Right atrium auricular region (tissue), 2 donors: Measurements from ENCODE around the gene CELSR1. TPM values are rescaled to one million over a fixed set of nuclear protein-coding genes. Genes with fewer than 3 reads are reported as not detected.

ENCODE experiments used
- DNase-seq: peaks from one replicate; pipeline ENCODE4 v3.0.0-alpha.2; 2019; ENCODE audit warnings: low spot score
- H3K27ac ChIP-seq, 2 donors: fragments of 200-600 bp; sonication (generic); 1 replicate in 1 of 2; 2 replicates in 1 of 2; pipeline ENCODE4 v1.5.1; 2016 to 2019
- H3K27me3 ChIP-seq, 2 donors: fragments of 200-600 bp; sonication (generic); one replicate each; pipeline versions ENCODE4 v1.5.1 to v1.6.0; 2017 to 2019
- H3K36me3 ChIP-seq: fragments of 200-600 bp; sonication (generic); one replicate; pipeline ENCODE4 v1.5.1; 2016
- H3K4me1 ChIP-seq, 2 donors: fragments of 200-600 bp; sonication (generic); one replicate each; pipeline versions ENCODE4 v1.5.1 to v1.6.0; 2017 to 2019
- H3K4me3 ChIP-seq, 2 donors: fragments of 200-600 bp; sonication (generic); 1 replicate in 1 of 2; 2 replicates in 1 of 2; pipeline ENCODE4 v1.5.1; 2017 to 2019; ENCODE audit warnings: mild to moderate bottlenecking in 1 of 2, moderate library complexity in 1 of 2
- H3K9me3 ChIP-seq, 2 donors: fragments of 200-600 bp; sonication (generic); one replicate each; pipeline ENCODE4 v1.5.1; 2019
- total RNA-seq, 2 donors: library from RNA; depleted of rRNA; stranded (reverse); fragments of >200 nt; gene quantifications; one replicate each; pipeline ENCODE4 v1.1.0, GENCODE V29; 2016
- TF ChIP-seq, protein P1 (sequence below), 2 donors: fragments of 200-600 bp; sonication (generic); IDR thresholded peaks; one replicate each; pipeline ENCODE4 v1.5.1; 2019; ENCODE audit warnings: antibody characterized with exemption in 2 of 2

The CELSR1 gene
- total RNA-seq, 2 donors from 2014 or later: 7.1 to 9.6 TPM

DNA sequence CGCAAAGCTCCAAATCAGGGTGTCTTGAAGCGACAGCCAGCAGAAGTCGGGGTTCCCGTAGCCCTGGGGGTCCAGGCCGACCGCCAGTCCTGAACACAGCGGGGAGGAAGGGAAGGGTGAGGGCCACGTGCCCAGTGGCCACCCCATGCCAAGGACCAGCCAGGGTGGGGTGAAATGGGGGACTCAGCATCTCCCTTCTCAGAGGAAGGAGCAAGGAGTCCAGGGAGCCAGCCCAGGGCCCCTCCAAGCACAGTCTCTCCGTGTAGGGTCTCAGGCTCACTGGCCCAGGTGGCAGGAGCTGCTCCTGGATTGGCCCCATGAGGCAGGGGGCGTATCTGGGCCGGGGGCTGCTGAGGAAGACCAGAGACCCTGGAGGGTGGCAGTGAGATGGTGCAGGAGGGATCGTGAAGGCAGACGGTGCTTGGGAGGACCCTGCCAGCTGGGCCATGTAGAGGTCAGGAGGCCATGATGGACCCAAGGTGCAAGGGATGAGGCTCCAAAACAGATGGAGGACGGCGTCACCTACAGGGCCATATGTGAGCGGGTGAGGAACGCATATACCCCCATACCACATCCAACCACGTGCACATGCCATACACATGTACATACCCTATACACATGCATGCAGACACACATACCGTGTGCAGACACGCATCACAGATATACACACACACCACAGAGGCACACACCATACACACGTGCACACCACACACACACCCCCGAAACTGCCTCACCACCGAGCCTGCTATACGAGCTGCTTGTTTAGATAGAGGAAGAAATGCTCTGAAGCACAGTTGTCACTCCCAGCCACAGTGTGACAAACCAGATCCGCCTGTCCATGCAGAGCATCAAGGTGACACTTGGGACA, 167.5 kb downstream of the CELSR1 start:
- no peak overlapping the region for H3K27ac ChIP-seq
- no peak overlapping the region for H3K4me3 ChIP-seq
- H3K9me3 ChIP-seq: no peaks in the 10 kb centered on the region
- H3K36me3 ChIP-seq: no peaks in the 10 kb centered on the region
- TF ChIP-seq, protein P1, sequence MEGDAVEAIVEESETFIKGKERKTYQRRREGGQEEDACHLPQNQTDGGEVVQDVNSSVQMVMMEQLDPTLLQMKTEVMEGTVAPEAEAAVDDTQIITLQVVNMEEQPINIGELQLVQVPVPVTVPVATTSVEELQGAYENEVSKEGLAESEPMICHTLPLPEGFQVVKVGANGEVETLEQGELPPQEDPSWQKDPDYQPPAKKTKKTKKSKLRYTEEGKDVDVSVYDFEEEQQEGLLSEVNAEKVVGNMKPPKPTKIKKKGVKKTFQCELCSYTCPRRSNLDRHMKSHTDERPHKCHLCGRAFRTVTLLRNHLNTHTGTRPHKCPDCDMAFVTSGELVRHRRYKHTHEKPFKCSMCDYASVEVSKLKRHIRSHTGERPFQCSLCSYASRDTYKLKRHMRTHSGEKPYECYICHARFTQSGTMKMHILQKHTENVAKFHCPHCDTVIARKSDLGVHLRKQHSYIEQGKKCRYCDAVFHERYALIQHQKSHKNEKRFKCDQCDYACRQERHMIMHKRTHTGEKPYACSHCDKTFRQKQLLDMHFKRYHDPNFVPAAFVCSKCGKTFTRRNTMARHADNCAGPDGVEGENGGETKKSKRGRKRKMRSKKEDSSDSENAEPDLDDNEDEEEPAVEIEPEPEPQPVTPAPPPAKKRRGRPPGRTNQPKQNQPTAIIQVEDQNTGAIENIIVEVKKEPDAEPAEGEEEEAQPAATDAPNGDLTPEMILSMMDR (IDR thresholded peaks at IDR 0.05): no peak
- no peaks in the 10 kb centered on the region for H3K4me1 ChIP-seq
- DNase-seq: no peak
- H3K27me3 ChIP-seq: no peaks in the 10 kb centered on the region

DNA sequence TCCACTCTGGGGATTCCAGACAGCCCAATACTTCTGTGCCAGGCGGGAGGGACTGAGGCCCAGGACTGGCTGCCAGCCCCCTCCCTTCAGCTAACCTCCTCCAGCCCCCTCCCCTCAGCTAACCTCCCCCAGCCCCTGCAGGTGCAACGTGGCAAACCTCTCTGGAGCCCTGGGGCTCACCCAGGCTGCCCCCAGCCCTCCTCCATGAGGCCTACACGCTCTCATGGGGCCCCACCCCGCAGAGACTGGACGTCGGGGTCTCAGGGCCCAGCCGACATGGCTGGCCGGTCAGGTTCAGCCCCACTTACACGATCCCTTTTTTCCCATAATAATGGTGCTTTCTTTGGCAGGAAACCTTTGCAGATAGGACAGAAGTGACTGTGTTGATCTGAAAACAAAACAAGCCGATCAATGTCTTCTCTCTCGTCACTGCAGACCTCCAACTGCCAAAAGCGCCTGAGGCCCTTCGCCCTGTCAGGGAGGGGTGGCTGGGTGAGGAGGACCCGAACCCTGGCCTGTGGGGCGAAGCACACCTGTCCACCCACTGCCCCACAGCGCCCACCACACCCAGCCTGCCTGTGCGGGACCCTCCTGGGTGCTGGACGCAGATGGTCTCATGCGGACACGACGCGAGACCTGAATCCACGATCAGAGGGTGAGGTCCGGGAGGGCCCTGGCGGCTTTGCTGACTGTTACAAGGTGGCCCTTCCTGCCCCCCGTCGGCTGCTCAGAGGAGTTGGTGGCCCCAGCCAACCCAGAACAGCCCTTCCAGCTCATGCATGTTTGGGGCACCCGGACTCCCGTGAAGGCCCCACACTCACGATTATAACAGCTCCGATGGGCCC, 168.3 kb downstream of the CELSR1 start:
- TF ChIP-seq, protein P1 (IDR thresholded peaks at IDR 0.05): no peak
- no peaks in the 10 kb centered on the region for H3K4me1 ChIP-seq
- H3K9me3 ChIP-seq: no peaks in the 10 kb centered on the region
- no peaks in the 10 kb centered on the region for H3K27me3 ChIP-seq
- no peaks in the 10 kb centered on the region for H3K36me3 ChIP-seq
- H3K4me3 ChIP-seq: no peak overlapping the region
- no peak overlapping the region for H3K27ac ChIP-seq
- no peak for DNase-seq

DNA sequence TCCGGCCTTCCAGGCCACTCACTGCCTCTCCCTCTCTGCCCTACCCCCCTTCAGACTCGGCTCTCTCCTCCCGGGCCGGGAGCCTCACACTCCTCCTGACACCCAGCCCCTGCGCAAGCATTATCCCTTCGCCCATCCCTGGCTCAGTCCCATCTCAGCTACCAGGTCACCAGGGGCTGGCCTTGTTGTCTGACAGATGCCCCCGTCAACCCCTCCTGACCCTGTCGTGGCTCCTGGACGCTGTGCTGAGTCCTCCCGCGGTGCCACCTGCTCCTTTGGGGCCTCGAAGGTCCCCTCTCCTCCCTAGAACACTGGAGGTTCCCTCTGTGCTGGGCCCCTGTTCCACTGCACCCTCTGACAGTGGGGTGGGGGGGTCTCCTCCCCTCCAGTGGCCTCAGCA, 169.0 kb downstream of the CELSR1 start:
- Histone ChIP-seq H3K36me3 (no peaks in the 10 kb centered on the region), H3K9me3 (no peaks in the 10 kb centered on the region), H3K4me1 (no peaks in the 10 kb centered on the region), H3K27ac (no peak overlapping the region), H3K4me3 (no peak overlapping the region), H3K27me3 (no peaks in the 10 kb centered on the region)
- no peak for DNase-seq
- TF ChIP-seq, protein P1 (IDR thresholded peaks at IDR 0.05): no peak

DNA sequence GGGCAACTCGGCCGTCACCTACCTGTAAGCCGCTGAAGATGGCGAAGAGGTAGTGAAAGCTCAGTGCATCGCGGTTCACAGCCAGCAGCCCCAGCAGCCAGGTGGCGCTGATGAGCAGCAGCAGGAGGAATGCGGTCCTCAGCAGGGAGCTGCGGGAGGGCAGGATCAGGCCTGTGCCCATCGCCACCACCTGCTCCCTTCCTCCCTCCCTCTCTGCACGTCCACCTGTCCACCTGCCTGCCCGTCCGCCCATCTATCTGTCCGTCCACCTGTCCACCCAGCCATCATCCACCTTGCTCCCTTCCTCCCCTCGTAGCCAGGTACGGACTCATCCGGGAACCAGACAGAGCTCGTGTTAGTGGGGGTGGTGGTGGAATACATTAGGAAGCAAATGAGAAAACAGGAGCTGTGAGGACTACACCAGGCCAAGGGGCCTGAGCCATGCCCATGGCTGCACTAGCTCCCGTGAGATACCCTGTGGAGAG, 169.7 kb downstream of the CELSR1 start:
- Histone ChIP-seq H3K9me3 (no peaks in the 10 kb centered on the region), H3K27ac (no peak overlapping the region), H3K27me3 (no peaks in the 10 kb centered on the region), H3K36me3 (no peaks in the 10 kb centered on the region), H3K4me1 (no peaks in the 10 kb centered on the region), H3K4me3 (no peak overlapping the region)
- no peak for DNase-seq
- TF ChIP-seq, protein P1 (IDR thresholded peaks at IDR 0.05): peak; percentile 64 to 91

DNA sequence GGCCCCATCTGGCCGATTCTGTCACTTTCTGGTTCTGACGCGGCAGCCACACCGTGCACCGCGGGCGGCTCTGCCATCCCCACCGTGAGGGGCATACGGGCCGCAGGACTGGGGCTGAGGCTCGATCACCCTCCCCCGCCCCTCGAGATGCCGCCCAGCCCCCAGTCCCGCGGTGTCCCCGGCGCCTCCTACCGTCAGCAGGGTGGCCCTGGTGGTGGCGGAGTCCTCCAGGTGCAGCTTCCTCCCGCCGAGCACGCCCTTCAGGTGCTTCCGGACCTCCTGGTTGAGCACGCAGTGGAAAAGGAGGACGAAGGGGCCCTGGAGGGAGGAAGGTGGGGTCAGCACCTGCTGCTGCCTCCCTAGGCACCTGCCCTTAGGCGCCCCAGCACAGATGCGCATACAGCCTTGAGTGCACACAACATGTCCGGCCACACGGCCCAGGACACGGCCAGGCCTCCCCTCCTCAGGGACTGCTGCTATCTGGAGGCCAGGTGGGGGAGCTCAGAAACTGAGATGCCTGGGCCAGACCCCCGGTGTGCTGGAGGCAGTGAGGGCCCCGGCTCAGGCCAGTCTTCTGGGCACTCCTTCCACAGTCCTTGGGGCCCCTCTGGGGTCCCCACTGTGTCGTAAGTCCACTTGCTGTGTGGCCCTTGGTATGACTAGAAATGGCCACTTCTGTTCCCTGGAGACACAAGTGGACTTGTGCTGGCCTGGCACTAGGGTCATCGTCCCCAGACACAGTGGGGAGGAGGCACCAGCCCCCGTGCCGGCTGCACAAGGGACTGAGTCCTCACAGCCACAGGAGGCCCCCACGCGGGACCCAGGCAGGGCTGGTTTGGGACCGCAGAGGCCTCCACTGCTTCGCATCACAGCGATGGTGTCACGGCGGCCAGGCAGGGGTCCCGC, 170.4 kb downstream of the CELSR1 start:
- Histone ChIP-seq H3K27me3 (no peaks in the 10 kb centered on the region), H3K36me3 (no peaks in the 10 kb centered on the region), H3K9me3 (no peaks in the 10 kb centered on the region), H3K4me3 (no peak overlapping the region), H3K27ac (no peak overlapping the region), H3K4me1 (no peaks in the 10 kb centered on the region)
- TF ChIP-seq, protein P1 (IDR thresholded peaks at IDR 0.05): no peak
- no peak for DNase-seq
